Measurements from ENCODE around the gene MAPK12.
"Not testable (repeated sequence)": the region's sequence is repeated elsewhere in the genome, so short reads cannot be mapped to it uniquely, and the experiment has no call there.

The MAPK12 gene

GRCh38 chr22:50210378-50211139, 50.9 kb downstream of the MAPK12 start:
- no peak for DNase-seq

DNA sequence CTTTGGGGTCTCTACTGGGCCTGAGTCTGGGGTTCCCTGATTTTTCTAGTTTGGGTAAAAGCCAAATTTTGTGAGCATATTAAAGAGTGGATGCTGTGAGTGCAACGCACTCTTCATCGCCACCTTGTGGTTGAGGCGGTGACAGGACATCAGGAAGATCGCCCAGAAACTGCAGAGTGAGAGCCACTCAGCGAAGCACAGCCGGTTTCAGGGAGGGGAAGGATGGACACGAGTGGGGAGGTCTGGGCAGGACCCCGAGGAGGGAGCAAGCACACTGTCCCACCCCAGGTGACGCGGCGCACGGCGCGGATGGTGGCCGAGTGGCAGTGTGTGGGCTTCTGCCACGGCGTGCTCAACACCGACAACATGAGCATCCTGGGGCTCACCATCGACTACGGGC, 51.6 kb downstream of the MAPK12 start:
- DNase-seq, result no peak

- no peak for DNase-seq
These were observed 52.3 kb downstream of the MAPK12 start for GRCh38 chr22:50208939-50209892.

- no peak for DNase-seq
These were observed 53.0 kb downstream of the MAPK12 start for GRCh38 chr22:50208430-50208938.

DNA sequence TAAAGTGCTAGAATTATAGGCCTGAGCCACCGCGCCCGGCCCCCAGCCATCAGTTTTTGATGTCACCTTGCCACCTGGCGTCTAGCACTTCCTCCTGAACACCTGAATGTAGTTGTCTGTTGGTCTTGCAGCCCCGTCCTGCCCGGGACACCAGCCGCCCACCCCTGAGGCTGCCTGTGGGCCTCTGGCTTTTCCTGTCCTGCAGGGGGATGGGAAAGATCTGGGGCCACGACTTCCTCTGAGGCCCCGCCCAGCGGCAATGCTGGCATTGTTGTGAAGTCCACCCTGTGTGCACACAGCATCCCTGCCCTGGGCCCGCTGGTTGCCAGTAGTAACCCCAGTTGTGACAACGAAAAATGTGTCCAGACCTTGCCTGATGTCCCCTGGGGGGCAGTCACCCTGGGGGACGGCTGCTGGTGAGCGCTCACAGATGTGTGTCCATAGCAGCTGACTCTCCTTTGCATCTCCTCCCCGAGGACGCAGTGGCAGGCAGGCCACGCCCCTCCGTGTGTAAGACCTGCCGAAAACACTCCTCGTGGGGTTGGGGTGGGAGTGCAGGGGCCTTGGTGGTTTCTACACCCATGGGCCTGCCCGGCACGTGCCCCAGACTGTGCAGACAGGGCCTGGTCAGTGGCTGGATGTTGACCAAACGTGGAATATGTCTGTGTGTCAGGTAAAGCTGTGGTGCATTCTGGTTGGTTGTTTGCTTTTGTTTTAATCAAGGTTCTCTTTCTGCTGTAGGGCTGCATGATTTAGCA, 53.9 kb downstream of the MAPK12 start:
- no peak for DNase-seq

DNA sequence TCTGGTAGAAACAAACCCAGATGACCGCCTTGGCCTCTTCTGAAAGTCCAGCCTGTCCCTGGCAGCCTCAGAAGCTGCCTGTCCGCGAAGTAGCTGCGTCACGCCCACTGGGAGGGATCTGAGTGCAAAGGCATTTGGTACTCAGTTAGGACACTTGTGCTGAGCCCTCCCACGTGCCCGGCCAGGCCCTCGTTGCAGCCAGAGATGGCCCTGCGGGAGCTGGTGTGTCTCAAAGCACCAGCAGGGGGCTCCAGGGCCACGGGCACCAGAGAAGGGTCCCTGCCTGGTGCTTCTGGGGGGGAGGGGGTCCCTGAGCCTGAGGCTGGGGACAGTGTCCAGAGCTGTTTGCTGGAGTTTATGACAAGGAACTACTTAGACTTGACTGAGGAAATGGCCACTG, 54.9 kb downstream of the MAPK12 start:
- no peak for DNase-seq

DNA sequence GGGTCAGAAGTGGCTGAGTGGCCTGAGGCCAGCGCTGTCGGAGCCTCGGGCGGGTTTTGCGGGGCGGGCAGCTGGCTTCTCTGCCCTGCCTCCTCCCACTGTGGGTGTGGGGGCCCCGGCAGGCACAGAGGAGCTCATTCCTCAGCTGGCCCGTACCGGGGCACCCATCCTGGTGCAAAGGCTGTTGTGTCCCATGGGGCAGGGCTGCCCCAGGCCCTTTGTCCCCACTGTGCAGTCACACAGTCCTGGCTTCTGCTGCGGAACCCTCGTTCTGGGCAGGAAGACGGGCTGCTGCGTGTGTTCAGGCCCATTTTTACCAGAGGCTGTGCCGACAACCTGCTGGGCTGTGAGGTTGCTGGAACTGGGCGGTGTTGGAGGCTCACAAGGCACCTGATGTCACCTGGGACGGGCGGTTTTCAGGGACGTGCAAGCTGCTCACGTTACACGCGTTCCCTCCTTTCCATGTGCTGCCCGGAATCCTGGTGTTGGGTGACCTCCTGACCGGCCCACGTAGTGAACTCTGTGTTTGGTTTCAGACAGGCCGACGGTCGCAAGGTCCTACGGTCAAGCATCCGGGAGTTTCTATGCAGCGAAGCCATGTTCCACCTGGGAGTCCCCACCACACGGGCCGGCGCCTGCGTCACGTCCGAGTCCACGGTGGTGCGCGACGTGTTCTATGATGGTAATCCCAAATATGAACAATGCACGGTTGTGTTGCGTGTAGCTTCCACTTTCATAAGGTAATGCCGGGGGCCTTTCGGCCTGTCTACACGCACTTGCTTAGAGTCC, 55.5 kb downstream of the MAPK12 start:
- DNase-seq, result no peak

- not testable (repeated sequence) for DNase-seq
These were observed 56.5 kb downstream of the MAPK12 start for GRCh38 chr22:50204998-50205397.

DNA sequence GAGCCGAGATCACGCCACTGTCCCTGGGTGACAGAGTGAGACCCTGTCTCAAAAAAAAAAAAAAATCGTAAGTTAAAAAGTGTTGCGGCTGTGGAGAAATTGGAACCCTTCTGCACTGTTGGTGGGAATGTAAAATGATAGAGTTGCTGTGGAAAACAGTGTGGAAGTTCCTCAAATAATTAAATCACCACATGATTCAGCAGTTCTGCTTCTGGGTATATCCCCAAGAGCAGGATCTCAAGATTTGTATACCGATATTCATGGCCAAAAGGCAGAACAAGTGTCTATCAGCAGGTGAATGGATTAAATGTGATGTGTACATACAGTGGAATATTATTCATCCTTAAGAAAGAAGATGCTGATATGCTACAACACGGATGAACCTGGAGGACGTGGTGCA, 56.9 kb downstream of the MAPK12 start:
- DNase-seq, result no peak

GRCh38 chr22:50203288-50203687, 58.2 kb downstream of the MAPK12 start:
- DNase-seq, result no peak
